Mesenchymal stem cell (in vitro differentiated cells and primary cell): ENCODE measurements around the gene TUBGCP6.

Source experiments
- DNase-seq: peaks from one replicate; pipeline ENCODE4 v3.0.0-alpha.2; 2013
- H2AFZ ChIP-seq: one replicate; pipeline ENCODE4 v1.6.1; 2013; ENCODE audit warnings: low read depth, mild to moderate bottlenecking, control low read depth, inconsistent platforms, low read length, moderate library complexity
- H2AK5ac ChIP-seq: 2 replicates; pipeline ENCODE4 v1.6.1; 2013; ENCODE audit warnings: low read length, moderate library complexity, mild to moderate bottlenecking, inconsistent platforms; ENCODE audit not compliant: severe bottlenecking
- H2BK120ac ChIP-seq: one replicate; pipeline ENCODE4 v1.6.1; 2013; ENCODE audit warnings: low read depth, mild to moderate bottlenecking, inconsistent platforms, low read length, moderate library complexity
- H2BK12ac ChIP-seq, 2 experiments: one replicate each; pipeline ENCODE4 v1.6.1; 2013; ENCODE audit warnings: inconsistent platforms in 2 of 2, low read length in 2 of 2, mild to moderate bottlenecking in 2 of 2, moderate library complexity in 2 of 2, control low read depth in 1 of 2
- H2BK15ac ChIP-seq: one replicate; pipeline ENCODE4 v1.6.1; 2013; ENCODE audit warnings: mild to moderate bottlenecking, low read depth, inconsistent platforms; ENCODE audit not compliant: poor library complexity, severe bottlenecking
- H2BK5ac ChIP-seq: 2 replicates; pipeline ENCODE4 v1.6.1; 2013; ENCODE audit warnings: low read depth, mild to moderate bottlenecking, low read length, control low read depth, inconsistent platforms; ENCODE audit not compliant: poor library complexity, severe bottlenecking
- H3K14ac ChIP-seq, 2 experiments: one replicate each; pipeline ENCODE4 v1.6.1; 2013; ENCODE audit warnings: inconsistent platforms in 2 of 2, low read length in 2 of 2, control low read depth in 1 of 2, mild to moderate bottlenecking in 1 of 2, moderate library complexity in 1 of 2
- H3K18ac ChIP-seq, 2 experiments: one replicate each; pipeline ENCODE4 v1.6.1; 2013; ENCODE audit warnings: inconsistent platforms in 2 of 2, low read length in 2 of 2, control low read depth in 1 of 2, low read depth in 1 of 2, mild to moderate bottlenecking in 1 of 2
- H3K23ac ChIP-seq, 2 experiments: one replicate each; pipeline ENCODE4 v1.6.1; 2013; ENCODE audit warnings: inconsistent platforms in 2 of 2, low read length in 2 of 2, mild to moderate bottlenecking in 2 of 2, moderate library complexity in 2 of 2, control low read depth in 1 of 2
- H3K27ac ChIP-seq: 2 replicates; pipeline ENCODE4 v1.5.1; 2013; ENCODE audit warnings: mild to moderate bottlenecking, moderate library complexity, low read length, control low read depth, inconsistent platforms; ENCODE audit not compliant: poor library complexity, severe bottlenecking
- H3K27me3 ChIP-seq, 2 experiments: 2 replicates each; pipeline versions ENCODE4 v1.6.1 to v1.7.0; 2013; ENCODE audit warnings: low read length in 2 of 2, mild to moderate bottlenecking in 2 of 2, moderate library complexity in 2 of 2, control low read depth in 1 of 2, inconsistent platforms in 1 of 2; ENCODE audit not compliant: control insufficient read depth in 1 of 2, insufficient read depth in 1 of 2
- H3K36me3 ChIP-seq, 2 experiments: 2 replicates each; pipeline versions ENCODE4 v1.6.1 to v1.7.0; 2013; ENCODE audit warnings: low read length in 2 of 2, control low read depth in 1 of 2, inconsistent platforms in 1 of 2, low read depth in 1 of 2, mild to moderate bottlenecking in 1 of 2; ENCODE audit not compliant: insufficient read depth in 2 of 2, control insufficient read depth in 1 of 2
- H3K4ac ChIP-seq, 2 experiments: one replicate each; pipeline ENCODE4 v1.6.1; 2013; ENCODE audit warnings: inconsistent platforms in 2 of 2, low read length in 2 of 2, mild to moderate bottlenecking in 2 of 2, moderate library complexity in 2 of 2, control low read depth in 1 of 2, low read depth in 1 of 2
- H3K4me1 ChIP-seq: 2 replicates; pipeline ENCODE4 v1.6.1; 2013; ENCODE audit warnings: low read depth, low read length, control low read depth; ENCODE audit not compliant: control insufficient read depth, insufficient read depth
- H3K4me2 ChIP-seq: 2 replicates; pipeline ENCODE4 v1.6.1; 2013; ENCODE audit warnings: low read length, mild to moderate bottlenecking, inconsistent platforms; ENCODE audit not compliant: poor library complexity, severe bottlenecking
- H3K4me3 ChIP-seq, 2 experiments: 2 replicates each; pipeline versions ENCODE4 v1.5.1 to v1.7.0; 2013; ENCODE audit warnings: low read length in 2 of 2, mild to moderate bottlenecking in 2 of 2, control low read depth in 1 of 2, low read depth in 1 of 2; ENCODE audit not compliant: insufficient read depth in 1 of 2
- H3K79me1 ChIP-seq: replicated peaks from 2 replicates; pipeline ENCODE4 v1.6.1; 2013; ENCODE audit warnings: mild to moderate bottlenecking, control low read depth, low read length, inconsistent platforms; ENCODE audit not compliant: poor library complexity, severe bottlenecking
- H3K9ac ChIP-seq: 2 replicates; pipeline ENCODE4 v1.7.0; 2013; ENCODE audit warnings: mild to moderate bottlenecking, low read length, moderate library complexity
- H3K9me3 ChIP-seq: 2 replicates; pipeline ENCODE4 v1.7.0; 2013; ENCODE audit warnings: mild to moderate bottlenecking, low read length; ENCODE audit not compliant: control insufficient read depth
- H4K8ac ChIP-seq: one replicate; pipeline ENCODE4 v1.6.1; 2013; ENCODE audit warnings: inconsistent platforms, mild to moderate bottlenecking, low read length, moderate library complexity
- H4K91ac ChIP-seq: one replicate; pipeline ENCODE4 v1.6.1; 2013; ENCODE audit warnings: mild to moderate bottlenecking, low read length, inconsistent platforms
- WGBS: methylation state at CpG from one replicate; pipeline ENCODE4 v1.1.7; 2013; ENCODE audit warnings: mixed read lengths; 5-methylcytosine and 5-hydroxymethylcytosine counted together

The TUBGCP6 gene

DNA sequence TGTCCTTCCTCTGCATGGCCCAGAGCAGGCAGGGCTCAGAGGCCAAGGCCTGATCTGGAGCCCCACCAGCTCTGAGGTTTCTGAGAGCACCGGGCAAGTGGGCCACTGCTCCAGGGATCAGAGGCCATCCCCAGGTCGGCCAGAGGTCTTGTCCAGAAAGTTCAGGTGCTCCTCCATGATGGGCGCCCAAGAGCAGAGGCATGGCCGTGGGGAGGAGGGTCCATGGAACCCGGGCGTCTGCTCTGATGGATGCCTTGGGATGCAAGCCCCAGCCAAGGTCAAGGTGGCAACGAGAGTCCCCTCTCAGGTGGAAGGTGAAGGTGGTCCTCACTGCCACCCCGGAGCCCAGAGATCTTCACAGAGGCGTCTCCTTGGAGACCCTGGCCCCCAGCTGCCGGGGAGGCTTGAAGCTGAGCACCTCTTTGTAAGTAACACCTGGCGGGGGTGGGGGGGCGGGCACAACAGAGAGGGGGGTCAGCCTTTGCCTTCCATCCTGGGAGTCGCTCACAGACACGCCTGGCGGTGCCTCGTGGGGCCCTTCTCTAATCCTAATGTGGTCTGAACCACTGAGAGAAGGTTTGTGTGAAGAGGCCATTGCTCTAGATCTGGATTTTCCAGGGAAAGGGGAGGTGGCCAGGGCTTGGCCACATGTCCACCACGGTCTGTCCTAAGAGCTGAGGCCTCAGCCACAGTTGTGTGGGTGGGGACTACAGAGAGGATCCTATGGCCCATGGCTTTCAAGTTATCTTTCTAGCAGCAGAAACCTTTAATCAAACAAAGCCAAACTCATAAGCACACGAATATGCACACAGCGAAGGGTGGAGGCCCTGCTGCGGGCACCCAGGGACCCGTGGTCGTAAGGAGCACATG lies 8.5 kb upstream of the TUBGCP6 start:
- Histone ChIP-seq H3K27me3 (no peaks in the 10 kb centered on the region), H3K14ac (no peak overlapping the region), H4K8ac (no peak overlapping the region), H3K9ac (no peak overlapping the region), H2AK5ac (no peak overlapping the region), H3K79me1 (peaks cover 31% of the 10 kb centered on the region), H3K4me2 (no peak overlapping the region), H3K9me3 (no peaks in the 10 kb centered on the region), H2AFZ (no peak overlapping the region), H3K27ac (no peak overlapping the region), H3K4me3 (no peak overlapping the region), H2BK12ac (no peak overlapping the region), H3K36me3 (peaks cover 4 to 77% of the 10 kb centered on the region in 2 experiments), H2BK5ac (no peak overlapping the region), H3K18ac (no peak overlapping the region), H3K4me1 (peaks cover 29% of the 10 kb centered on the region), H2BK120ac (no peak overlapping the region), H4K91ac (no peak overlapping the region), H2BK15ac (no peak overlapping the region), H3K23ac (no peak overlapping the region), H3K4ac (no peak overlapping the region)
- DNase-seq, result no peak
- 92% methylated on average over 22 of the region's 22 CpGs for WGBS

DNA sequence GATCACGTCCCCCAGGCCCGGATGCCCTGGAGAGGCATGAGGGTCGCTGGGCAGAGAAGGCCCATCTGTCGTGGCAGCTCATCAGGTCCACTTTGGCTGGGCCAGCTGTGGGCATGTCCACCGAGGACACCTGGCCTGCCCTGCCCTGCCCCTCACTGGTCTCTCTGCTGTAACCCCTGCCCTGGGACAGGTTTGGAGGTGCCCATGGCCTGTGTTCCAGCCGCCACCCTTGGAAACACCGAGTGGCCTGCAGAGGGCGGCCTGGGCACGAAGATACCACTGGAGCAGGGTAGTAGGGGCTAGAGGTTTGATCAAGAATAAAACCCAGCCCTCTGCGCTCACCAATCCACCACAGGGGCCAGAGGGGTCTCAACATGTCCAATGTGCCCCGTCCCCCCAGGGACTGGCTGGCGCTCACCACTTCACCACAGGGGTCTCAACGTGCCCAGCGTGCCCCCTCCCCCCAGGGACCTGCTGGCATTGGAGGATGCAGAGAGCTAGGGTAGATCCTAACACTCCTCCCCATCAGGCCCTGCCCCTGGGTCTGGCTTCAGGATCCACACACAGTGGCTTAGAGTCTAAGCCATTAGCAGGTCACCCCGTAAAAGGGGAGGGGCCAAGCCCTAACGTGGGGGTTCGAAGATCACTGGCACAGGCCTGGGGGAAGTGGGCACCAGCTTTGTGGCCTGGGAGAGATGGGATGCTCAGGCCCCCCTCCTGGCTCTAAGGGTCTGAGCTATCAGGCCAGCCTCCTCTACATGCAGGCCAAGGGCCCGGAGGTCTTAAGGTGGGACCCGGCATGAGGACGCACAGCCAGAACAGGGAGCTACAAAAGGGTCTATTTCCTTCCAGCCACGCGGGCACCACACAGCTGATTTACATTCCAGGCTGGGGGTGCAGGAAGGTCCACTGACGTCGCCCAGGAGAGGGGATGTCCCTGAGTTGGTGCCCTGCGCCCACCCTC lies 7.5 kb upstream of the TUBGCP6 start:
- Histone ChIP-seq H3K36me3 (peaks cover 12 to 77% of the 10 kb centered on the region in 2 experiments), H4K91ac (no peak overlapping the region), H3K79me1 (peaks cover 34% of the 10 kb centered on the region), H2BK12ac (no peak overlapping the region), H3K9ac (no peak overlapping the region), H3K4me1 (peaks cover 34% of the 10 kb centered on the region), H2BK120ac (no peak overlapping the region), H2BK5ac (no peak overlapping the region), H3K4ac (no peak overlapping the region), H3K27ac (no peak overlapping the region), H2AFZ (no peak overlapping the region), H3K14ac (no peak overlapping the region), H3K23ac (no peak overlapping the region), H3K18ac (no peak overlapping the region), H2AK5ac (no peak overlapping the region), H3K4me3 (peak overlapping the region in 1 of 2 experiments; percentile 87), H3K27me3 (no peaks in the 10 kb centered on the region), H2BK15ac (no peak overlapping the region), H3K4me2 (no peak overlapping the region), H3K9me3 (no peaks in the 10 kb centered on the region), H4K8ac (no peak overlapping the region)
- 69% methylated on average over 24 of the region's 25 CpGs for WGBS
- DNase-seq, result peak; percentile 75

DNA sequence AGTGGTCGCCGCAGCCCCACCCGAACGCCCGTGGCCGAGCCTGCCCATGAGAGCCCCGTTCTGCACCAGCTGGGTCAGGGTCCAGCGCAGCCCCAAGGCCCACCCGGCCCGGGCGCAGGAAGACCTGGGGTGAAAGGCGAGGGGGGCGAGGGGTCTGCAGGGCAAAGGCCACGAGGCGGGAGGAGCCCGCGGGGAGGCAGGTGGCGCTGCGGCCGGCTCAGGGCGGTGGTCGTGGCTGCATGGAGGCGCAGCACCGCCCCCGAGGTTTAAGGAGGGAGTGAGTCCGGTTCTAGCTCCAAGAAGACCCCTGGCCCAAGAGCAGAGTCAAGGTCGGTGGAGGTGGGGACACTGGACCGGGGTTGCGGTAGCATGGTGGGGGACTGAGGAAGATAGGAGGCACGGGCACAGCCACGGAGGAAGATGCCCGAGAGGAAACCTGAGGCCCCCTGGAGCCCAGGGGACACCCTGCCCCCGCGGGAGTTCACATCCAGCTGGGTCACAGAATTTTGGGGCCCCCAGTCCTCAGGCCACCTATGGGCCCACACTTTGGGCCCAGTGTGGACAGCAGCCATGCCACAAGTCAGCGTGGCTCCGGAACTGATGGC lies 6.8 kb upstream of the TUBGCP6 start:
- Histone ChIP-seq H2BK120ac (no peak overlapping the region), H2BK15ac (no peak overlapping the region)
- 19% methylated on average over 36 of the region's 36 CpGs for WGBS

More for the DNA sequence above, 6.8 kb upstream of the TUBGCP6 start:
- Histone ChIP-seq H3K18ac (peak overlapping the region; percentile 5 to 89), H3K9ac (peak overlapping the region; percentile 93), H3K23ac (no peak overlapping the region), H3K79me1 (peaks cover 32% of the 10 kb centered on the region), H4K8ac (peak overlapping the region; percentile 85), H3K9me3 (no peaks in the 10 kb centered on the region), H3K27ac (no peak overlapping the region), H3K36me3 (peaks cover 15 to 77% of the 10 kb centered on the region in 2 experiments), H3K4me1 (peaks cover 34% of the 10 kb centered on the region), H2AK5ac (no peak overlapping the region), H2AFZ (no peak overlapping the region), H3K4ac (peak overlapping the region in 1 of 2 experiments; percentile 5), H2BK5ac (peak overlapping the region; percentile 20), H3K27me3 (no peaks in the 10 kb centered on the region), H2BK12ac (no peak overlapping the region), H4K91ac (peak overlapping the region; percentile 19), H3K4me3 (peak overlapping the region; percentile 78 to 87), H3K14ac (no peak overlapping the region), H3K4me2 (peak overlapping the region; percentile 94)
- no peak for DNase-seq
